Neural progenitor cell (in vitro differentiated cells): ENCODE measurements around the gene SEMA4A. TPM values are rescaled to one million over a fixed set of nuclear protein-coding genes. Genes with fewer than 3 reads are reported as not detected.

Source experiments
- DNase-seq: peaks from one replicate; pipeline ENCODE4 v3.0.0-alpha.2; 2016; ENCODE audit warnings: low spot score
- H2AFZ ChIP-seq: fragments of 200-600 bp; sonication (generic); replicated peaks from 2 replicates; pipeline ENCODE4 v1.6.1; 2016; ENCODE audit warnings: antibody characterized with exemption
- H3F3A ChIP-seq: fragments of 200-600 bp; sonication (generic); 2 replicates; pipeline ENCODE4 v1.6.1; 2016; ENCODE audit warnings: antibody characterized with exemption, low read depth
- H3K27ac ChIP-seq: fragments of 200-600 bp; sonication (generic); 2 replicates; pipeline ENCODE4 v1.5.1; 2016; ENCODE audit warnings: mild to moderate bottlenecking
- H3K27me3 ChIP-seq: fragments of 200-600 bp; sonication (generic); 2 replicates; pipeline ENCODE4 v1.6.1; 2016; ENCODE audit warnings: mild to moderate bottlenecking, moderate library complexity
- H3K36me3 ChIP-seq: fragments of 200-600 bp; sonication (generic); 2 replicates; pipeline ENCODE4 v1.5.1; 2016
- H3K4me1 ChIP-seq: fragments of 200-600 bp; sonication (generic); 2 replicates; pipeline ENCODE4 v1.6.1; 2016; ENCODE audit warnings: mixed run types
- H3K4me2 ChIP-seq: fragments of 200-600 bp; sonication (generic); 2 replicates; pipeline ENCODE4 v1.6.1; 2016
- H3K4me3 ChIP-seq: fragments of 200-600 bp; sonication (generic); 2 replicates; pipeline ENCODE4 v1.5.1; 2016
- H3K79me2 ChIP-seq: fragments of 200-600 bp; sonication (generic); 2 replicates; pipeline ENCODE4 v1.6.1; 2016; ENCODE audit warnings: low read depth
- H3K9ac ChIP-seq: fragments of 200-600 bp; sonication (generic); 2 replicates; pipeline ENCODE4 v1.6.1; 2016
- H3K9me3 ChIP-seq: fragments of 200-600 bp; sonication (generic); 2 replicates; pipeline ENCODE4 v1.5.1; 2016; ENCODE audit warnings: low read depth
- H4K20me1 ChIP-seq: fragments of 200-600 bp; sonication (generic); 2 replicates; pipeline ENCODE4 v1.6.1; 2016; ENCODE audit warnings: low read depth
- H3K27ac Mint-ChIP-seq: 3 replicates; pipeline ENCODE4 v1.8.0; 2021; ENCODE audit warnings: mixed read lengths
- H3K27me3 Mint-ChIP-seq: 2 replicates; pipeline ENCODE4 v1.8.0; 2022; ENCODE audit warnings: low read depth, mild to moderate bottlenecking, inconsistent platforms, moderate library complexity, mixed read lengths; ENCODE audit not compliant: insufficient read depth
- H3K36me3 Mint-ChIP-seq: 3 replicates; pipeline ENCODE4 v1.8.0; 2021; ENCODE audit warnings: mixed read lengths
- H3K4me1 Mint-ChIP-seq: 3 replicates; pipeline ENCODE4 v1.8.0; 2021; ENCODE audit warnings: mixed read lengths
- H3K4me3 Mint-ChIP-seq: 3 replicates; pipeline ENCODE4 v1.8.0; 2021; ENCODE audit warnings: mild to moderate bottlenecking, moderate library complexity, mixed read lengths
- H3K9me3 Mint-ChIP-seq: 3 replicates; pipeline ENCODE4 v1.8.0; 2020; ENCODE audit warnings: mixed read lengths
- CTCF ChIP-seq: fragments of 200-600 bp; sonication (generic); IDR thresholded peaks from 2 replicates; pipeline ENCODE4 v1.5.1; 2017; ENCODE audit warnings: antibody characterized with exemption, mild to moderate bottlenecking
- EZH2 ChIP-seq: fragments of 200-600 bp; sonication (generic); IDR thresholded peaks from 2 replicates; pipeline ENCODE4 v1.6.1; 2017; ENCODE audit warnings: antibody characterized with exemption, mild to moderate bottlenecking, moderate library complexity
- EZH2phosphoT487 ChIP-seq: fragments of 200-600 bp; sonication (generic); IDR thresholded peaks from 2 replicates; pipeline ENCODE4 v1.6.1; 2017; ENCODE audit warnings: antibody characterized with exemption
- total RNA-seq: library from RNA; depleted of rRNA; stranded (reverse); fragments of >200 nt; gene quantifications from 2 replicates; pipeline ENCODE4 v1.2.3, GENCODE V29; 2015; ENCODE audit warnings: low replicate concordance

SEMA4A gene
- total RNA-seq, 1 donor from 2014 or later: 0.69 TPM

GRCh38 chr1:156204686-156205085, 51.3 kb downstream of the SEMA4A start:
- Histone ChIP-seq H3K9me3 (no peaks in the 10 kb centered on the region), H3K27ac (no peak overlapping the region), H3K4me3 (no peak overlapping the region), H3K27me3 (no peaks in the 10 kb centered on the region), H3K4me2 (no peak overlapping the region), H3K4me1 (no peaks in the 10 kb centered on the region), H4K20me1 (no peaks in the 10 kb centered on the region), H3K36me3 (no peaks in the 10 kb centered on the region), H3K79me2 (no peaks in the 10 kb centered on the region), H3F3A (no peaks in the 10 kb centered on the region), H3K9ac (no peak overlapping the region), H2AFZ (no peak overlapping the region)
- Mint-ChIP-seq H3K4me3 (no peak overlapping the region), H3K9me3 (no peaks in the 10 kb centered on the region), H3K36me3 (peaks cover 9% of the 10 kb centered on the region), H3K4me1 (no peaks in the 10 kb centered on the region), H3K27me3 (peaks cover 2% of the 10 kb centered on the region), H3K27ac (no peak overlapping the region)
- no peak for DNase-seq
- no peak for TF ChIP-seq EZH2
- TF ChIP-seq CTCF: no peak
- no peak for TF ChIP-seq EZH2phosphoT487

GRCh38 chr1:156211243-156211642, 57.9 kb downstream of the SEMA4A start:
- H3K4me1 ChIP-seq: peaks cover 10% of the 10 kb centered on the region
- Mint-ChIP-seq H3K27me3 (peaks cover 2% of the 10 kb centered on the region), H3K27ac (no peak overlapping the region), H3K9me3 (no peaks in the 10 kb centered on the region), H3K4me3 (peak overlapping the region; percentile 18), H3K4me1 (peaks cover 12% of the 10 kb centered on the region), H3K36me3 (peaks cover 7% of the 10 kb centered on the region)
- H3K79me2 ChIP-seq: peaks cover 31% of the 10 kb centered on the region
- TF ChIP-seq EZH2phosphoT487: no peak
- TF ChIP-seq CTCF: no peak
- no peak for TF ChIP-seq EZH2
- H3K27me3 ChIP-seq: no peaks in the 10 kb centered on the region
- DNase-seq: no peak
- H3K27ac ChIP-seq: no peak overlapping the region
- H3F3A ChIP-seq: peaks cover 6% of the 10 kb centered on the region
- H3K9me3 ChIP-seq: no peaks in the 10 kb centered on the region
- peaks cover 9% of the 10 kb centered on the region for H4K20me1 ChIP-seq
- H3K4me3 ChIP-seq: no peak overlapping the region
- H3K9ac ChIP-seq: no peak overlapping the region
- no peak overlapping the region for H3K4me2 ChIP-seq
- no peaks in the 10 kb centered on the region for H3K36me3 ChIP-seq
- H2AFZ ChIP-seq: no peak overlapping the region

- H3K9ac ChIP-seq: peak overlapping the region; percentile 92
- peaks cover 32% of the 10 kb centered on the region for H3K79me2 ChIP-seq
- H3K4me3 ChIP-seq: peak overlapping the region; percentile 82
- H3K27me3 ChIP-seq: no peaks in the 10 kb centered on the region
- DNase-seq: no peak
- H3K4me2 ChIP-seq: peak overlapping the region; percentile 93
- peaks cover 7% of the 10 kb centered on the region for H3K36me3 Mint-ChIP-seq
- H3K9me3 Mint-ChIP-seq: no peaks in the 10 kb centered on the region
- peaks cover 2% of the 10 kb centered on the region for H3K27me3 Mint-ChIP-seq
- TF ChIP-seq CTCF (no peak), EZH2phosphoT487 (no peak), EZH2 (no peak)
- H3K27ac Mint-ChIP-seq: peak overlapping the region; percentile 98
- peaks cover 6% of the 10 kb centered on the region for H3F3A ChIP-seq
- peak overlapping the region; percentile 94 for H3K4me3 Mint-ChIP-seq
- no peaks in the 10 kb centered on the region for H3K9me3 ChIP-seq
- H3K4me1 Mint-ChIP-seq: peaks cover 12% of the 10 kb centered on the region
- peaks cover 9% of the 10 kb centered on the region for H4K20me1 ChIP-seq
- no peaks in the 10 kb centered on the region for H3K36me3 ChIP-seq
- no peak overlapping the region for H2AFZ ChIP-seq
- peaks cover 10% of the 10 kb centered on the region for H3K4me1 ChIP-seq
- H3K27ac ChIP-seq: peak overlapping the region; percentile 19
Measured at GRCh38 chr1:156212130-156212529, 58.7 kb downstream of the SEMA4A start.
